Cardiac muscle cell (in vitro differentiated cells and primary cell): ENCODE results near the gene RNF141. TPM values are rescaled to one million over a fixed set of nuclear protein-coding genes. Genes with fewer than 3 reads are reported as not detected.

Experiments
- DNase-seq, 2 donors: peaks; one replicate each; pipeline versions ENCODE4 v3.0.0 to v3.0.0-alpha.2; 2010 to 2017; ENCODE audit warnings: low read depth in 1 of 2, low spot score in 1 of 2
- H3K27ac ChIP-seq: fragments of 200-600 bp; sonication (generic); 2 replicates; pipeline ENCODE4 v1.5.1; 2016
- H3K27me3 ChIP-seq: fragments of 200-600 bp; sonication (generic); 2 replicates; pipeline ENCODE4 v1.6.0; 2016; ENCODE audit warnings: control low read depth
- H3K36me3 ChIP-seq: fragments of 200-600 bp; sonication (generic); 2 replicates; pipeline ENCODE4 v1.5.1; 2016; ENCODE audit warnings: control low read depth
- H3K4me1 ChIP-seq: fragments of 200-600 bp; sonication (generic); 2 replicates; pipeline ENCODE4 v1.8.1; 2017; ENCODE audit warnings: low read depth, mild to moderate bottlenecking, mixed run types
- H3K4me3 ChIP-seq: fragments of 200-600 bp; sonication (generic); 2 replicates; pipeline ENCODE4 v1.5.1; 2016; ENCODE audit warnings: mild to moderate bottlenecking
- H3K9me3 ChIP-seq: fragments of 200-600 bp; sonication (generic); 2 replicates; pipeline ENCODE4 v1.5.1; 2017; ENCODE audit warnings: low read depth, mild to moderate bottlenecking, control low read depth
- polyA plus RNA-seq: library from polyadenylated mRNA; unstranded; fragments of >200 nt; fragmentation: Nextera tagmentation; extraction: Ambion mirVana; gene quantifications from 2 replicates; pipeline ENCODE4 v1.2.1, GENCODE V29; 2016
- total RNA-seq: library from RNA; depleted of rRNA; stranded (reverse); fragments of >200 nt; gene quantifications from 2 replicates; pipeline ENCODE4 v1.2.3, GENCODE V29; 2016
- TF ChIP-seq, protein P1 (sequence below): IDR thresholded peaks from 2 replicates; pipeline ENCODE4 v1.5.1; 2012; ENCODE audit warnings: low read depth, mild to moderate bottlenecking, low read length

RNF141 gene
- total and polyA plus RNA-seq, 2 experiments from 2014 or later = 12.4 to 19.9 TPM

DNA sequence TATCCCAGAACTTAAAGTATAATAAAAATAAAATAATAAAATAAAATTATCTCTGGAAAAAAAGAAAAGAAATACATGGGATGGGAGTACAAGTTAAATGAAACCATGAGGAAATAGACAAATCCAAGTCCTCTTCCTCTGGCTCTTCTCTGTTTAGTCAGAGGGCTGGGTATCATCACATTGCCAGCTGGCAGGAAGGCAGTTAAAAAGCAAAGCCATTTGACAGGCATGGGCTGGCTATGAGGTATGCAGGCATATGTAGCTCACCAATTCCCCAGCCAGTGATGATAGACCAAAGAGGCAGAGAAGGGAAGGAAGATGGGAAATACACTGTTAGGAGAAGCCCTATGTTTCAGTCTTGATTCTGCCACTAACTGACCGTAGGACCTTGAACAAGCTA is 21.0 kb upstream of the RNF141 start:
- H3K4me1 ChIP-seq = no peaks in the 10 kb centered on the region
- no peaks in the 10 kb centered on the region for H3K36me3 ChIP-seq
- no peaks in the 10 kb centered on the region for H3K27me3 ChIP-seq
- no peak for DNase-seq
- no peak overlapping the region for H3K4me3 ChIP-seq
- H3K27ac ChIP-seq = no peak overlapping the region
- TF ChIP-seq, protein P1, sequence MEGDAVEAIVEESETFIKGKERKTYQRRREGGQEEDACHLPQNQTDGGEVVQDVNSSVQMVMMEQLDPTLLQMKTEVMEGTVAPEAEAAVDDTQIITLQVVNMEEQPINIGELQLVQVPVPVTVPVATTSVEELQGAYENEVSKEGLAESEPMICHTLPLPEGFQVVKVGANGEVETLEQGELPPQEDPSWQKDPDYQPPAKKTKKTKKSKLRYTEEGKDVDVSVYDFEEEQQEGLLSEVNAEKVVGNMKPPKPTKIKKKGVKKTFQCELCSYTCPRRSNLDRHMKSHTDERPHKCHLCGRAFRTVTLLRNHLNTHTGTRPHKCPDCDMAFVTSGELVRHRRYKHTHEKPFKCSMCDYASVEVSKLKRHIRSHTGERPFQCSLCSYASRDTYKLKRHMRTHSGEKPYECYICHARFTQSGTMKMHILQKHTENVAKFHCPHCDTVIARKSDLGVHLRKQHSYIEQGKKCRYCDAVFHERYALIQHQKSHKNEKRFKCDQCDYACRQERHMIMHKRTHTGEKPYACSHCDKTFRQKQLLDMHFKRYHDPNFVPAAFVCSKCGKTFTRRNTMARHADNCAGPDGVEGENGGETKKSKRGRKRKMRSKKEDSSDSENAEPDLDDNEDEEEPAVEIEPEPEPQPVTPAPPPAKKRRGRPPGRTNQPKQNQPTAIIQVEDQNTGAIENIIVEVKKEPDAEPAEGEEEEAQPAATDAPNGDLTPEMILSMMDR = no peak
- H3K9me3 ChIP-seq = no peaks in the 10 kb centered on the region

DNA sequence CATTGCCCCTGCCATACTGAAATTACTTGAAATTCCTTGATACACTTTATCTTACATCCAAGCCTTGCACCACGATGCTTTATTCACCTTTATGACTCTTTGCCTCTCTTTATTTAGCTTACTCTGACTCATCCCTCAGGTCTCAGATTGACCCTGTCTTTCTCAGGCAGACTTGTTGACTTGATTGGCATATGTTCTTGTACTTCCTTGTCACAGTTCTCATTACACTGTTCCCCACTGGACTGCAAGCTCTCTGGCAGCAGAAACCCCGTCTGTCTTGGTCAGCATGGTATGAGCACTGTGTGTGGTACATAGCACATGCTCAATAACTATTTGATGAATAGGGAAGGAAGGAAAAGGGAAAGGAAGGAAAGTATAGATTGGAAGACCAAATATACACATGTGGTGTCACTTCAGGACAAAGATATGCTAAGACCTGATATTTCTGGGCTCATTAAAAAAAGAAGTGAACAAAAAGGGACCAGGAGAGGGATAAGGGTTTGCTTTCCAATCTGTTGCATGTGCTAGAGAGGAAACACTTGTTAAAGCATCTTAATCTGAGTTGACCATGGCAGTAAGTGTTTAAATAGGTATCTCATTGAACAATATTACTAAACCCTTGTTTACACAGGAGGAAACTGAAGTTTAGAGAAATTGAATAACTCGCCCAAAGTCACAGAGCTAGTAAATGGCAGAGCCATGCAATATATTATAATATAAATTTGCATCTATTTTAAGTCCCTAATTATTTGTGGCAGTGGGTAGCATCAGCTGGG is 20.2 kb upstream of the RNF141 start:
- Histone ChIP-seq H3K27me3 (peaks cover 3% of the 10 kb centered on the region), H3K9me3 (no peaks in the 10 kb centered on the region), H3K4me1 (no peaks in the 10 kb centered on the region), H3K4me3 (no peak overlapping the region), H3K36me3 (no peaks in the 10 kb centered on the region), H3K27ac (no peak overlapping the region)
- TF ChIP-seq, protein P1 = no peak
- DNase-seq = no peak

DNA sequence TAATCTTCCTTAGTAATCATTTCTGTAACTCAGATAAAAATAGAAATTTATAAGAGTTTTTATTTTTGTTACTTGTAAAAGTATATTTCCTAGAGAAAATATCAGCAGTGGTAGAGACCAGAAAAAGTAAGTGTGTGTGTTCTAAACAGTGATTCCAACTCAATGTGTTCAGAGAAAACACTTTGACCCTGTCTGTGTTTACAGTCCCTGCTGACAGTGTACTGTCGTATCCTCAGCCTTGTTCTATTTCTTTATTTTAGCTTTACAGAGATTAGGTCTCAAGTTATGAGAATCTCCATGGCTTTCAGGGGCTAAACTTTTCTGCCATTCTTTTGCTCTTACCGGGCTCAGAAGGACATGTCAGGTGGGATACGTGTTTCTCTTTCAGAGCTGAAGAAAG is 17.3 kb upstream of the RNF141 start:
- TF ChIP-seq, protein P1 = no peak

DNA sequence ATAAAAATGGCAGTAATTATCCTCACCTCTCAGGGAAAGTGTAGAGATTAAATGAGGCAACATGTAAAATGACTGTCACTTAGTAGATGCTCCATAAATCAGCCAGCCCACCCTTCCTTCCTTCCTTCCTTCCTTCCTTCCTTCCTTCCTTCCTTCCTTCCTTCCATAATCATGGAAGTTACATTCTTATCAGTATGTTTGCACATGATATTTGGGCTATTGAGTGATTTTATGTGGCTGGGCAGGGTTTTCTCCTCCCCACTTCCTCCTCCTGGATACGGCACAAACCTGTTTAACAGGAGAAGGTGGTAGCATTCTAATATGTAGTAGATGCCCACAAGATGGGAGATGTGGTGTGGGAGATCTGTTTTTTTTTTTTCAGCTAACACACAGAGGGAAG is 15.6 kb upstream of the RNF141 start:
- Histone ChIP-seq H3K36me3 (no peaks in the 10 kb centered on the region), H3K27ac (no peak overlapping the region), H3K27me3 (peaks cover 4% of the 10 kb centered on the region), H3K4me1 (no peaks in the 10 kb centered on the region), H3K9me3 (no peaks in the 10 kb centered on the region), H3K4me3 (no peak overlapping the region)
- no peak for DNase-seq
- TF ChIP-seq, protein P1 = no peak

More for the DNA sequence above, 17.3 kb upstream of the RNF141 start:
- no peaks in the 10 kb centered on the region for H3K9me3 ChIP-seq
- no peak overlapping the region for H3K27ac ChIP-seq
- no peaks in the 10 kb centered on the region for H3K4me1 ChIP-seq
- peaks cover 4% of the 10 kb centered on the region for H3K27me3 ChIP-seq
- H3K4me3 ChIP-seq = no peak overlapping the region
- H3K36me3 ChIP-seq = no peaks in the 10 kb centered on the region
- DNase-seq = no peak

DNA sequence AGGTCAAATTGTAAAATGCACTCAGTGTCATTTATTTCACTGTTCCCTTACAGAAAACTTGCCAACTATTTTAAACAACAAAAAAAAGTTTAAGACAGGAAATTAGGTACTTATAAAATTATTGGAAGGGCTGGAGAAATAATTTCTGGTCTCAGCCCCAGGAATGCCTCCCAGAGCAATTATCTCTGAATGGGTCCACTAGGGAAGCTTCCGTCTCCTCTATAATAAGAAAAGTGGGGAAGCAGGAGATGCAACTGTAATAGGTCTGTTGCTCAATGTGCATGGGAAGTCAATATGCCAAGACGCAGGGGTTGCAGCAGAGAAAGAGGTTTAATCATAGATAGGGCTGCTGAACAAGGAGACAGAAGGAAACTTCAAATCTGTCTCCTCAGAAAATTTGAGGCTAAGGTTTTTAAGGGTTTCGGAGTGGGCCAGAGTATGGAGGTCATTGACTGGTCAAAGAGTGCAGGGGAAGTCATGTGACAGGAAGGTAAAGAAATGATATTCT is 10.9 kb upstream of the RNF141 start:
- no peak overlapping the region for H3K27ac ChIP-seq
- no peaks in the 10 kb centered on the region for H3K36me3 ChIP-seq
- H3K27me3 ChIP-seq = peaks cover 15% of the 10 kb centered on the region
- no peaks in the 10 kb centered on the region for H3K4me1 ChIP-seq
- TF ChIP-seq, protein P1 = no peak
- no peaks in the 10 kb centered on the region for H3K9me3 ChIP-seq
- H3K4me3 ChIP-seq = no peak overlapping the region
- no peak for DNase-seq
